Activated CD8-positive, alpha-beta memory T cell treated with anti-CD3 and anti-CD28 coated beads, Interleukin-2, amount 50 U/mL, for 4 hours (primary cell): ENCODE results near the gene MRPS2.
A peak's percentile ranks its signal among the peaks of the same experiment; 100 is the strongest.
"Not testable (repeated sequence)": the region's sequence is repeated elsewhere in the genome, so short reads cannot be mapped to it uniquely, and the experiment has no call there.

Source experiments
- DNase-seq: peaks from one replicate; pipeline ENCODE4 v3.0.0-alpha.2; 2020

MRPS2 gene

DNA sequence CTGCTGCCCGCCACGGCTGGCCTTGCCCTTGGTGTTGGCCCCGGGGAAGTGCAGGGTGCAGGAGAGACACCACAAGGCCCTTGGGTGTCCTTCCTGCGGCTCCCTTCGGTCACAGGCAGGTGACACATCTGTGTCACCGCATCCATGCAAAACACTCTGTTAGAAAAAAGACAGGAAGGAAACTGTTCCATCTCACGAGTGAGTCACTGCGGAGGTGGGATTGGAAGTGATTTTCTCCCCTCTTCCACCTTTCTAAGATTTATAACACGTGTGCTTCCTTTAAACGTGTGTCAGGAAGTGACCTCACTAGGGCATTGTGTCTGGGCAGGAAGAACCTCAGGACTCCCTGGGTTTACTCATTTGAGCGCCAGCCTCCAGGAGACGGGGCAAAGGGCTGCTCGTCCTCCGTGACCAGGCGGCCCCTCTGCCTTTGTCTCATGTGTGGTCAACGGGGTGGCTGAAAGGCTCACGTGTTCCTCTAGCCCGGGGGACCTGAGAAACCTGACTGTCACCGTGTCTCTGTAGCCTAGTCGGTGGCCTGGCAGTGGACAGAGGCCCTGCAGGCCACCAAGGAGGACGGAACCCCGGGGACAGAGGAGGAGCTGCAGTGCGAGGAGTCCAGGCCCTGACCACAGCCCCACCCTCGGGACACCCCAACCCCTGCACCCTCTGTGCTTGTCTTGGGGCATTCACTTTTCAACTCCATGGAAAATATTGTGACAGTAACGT lies 15.8 kb downstream of the MRPS2 start:
- DNase-seq: peak; percentile 12

DNA sequence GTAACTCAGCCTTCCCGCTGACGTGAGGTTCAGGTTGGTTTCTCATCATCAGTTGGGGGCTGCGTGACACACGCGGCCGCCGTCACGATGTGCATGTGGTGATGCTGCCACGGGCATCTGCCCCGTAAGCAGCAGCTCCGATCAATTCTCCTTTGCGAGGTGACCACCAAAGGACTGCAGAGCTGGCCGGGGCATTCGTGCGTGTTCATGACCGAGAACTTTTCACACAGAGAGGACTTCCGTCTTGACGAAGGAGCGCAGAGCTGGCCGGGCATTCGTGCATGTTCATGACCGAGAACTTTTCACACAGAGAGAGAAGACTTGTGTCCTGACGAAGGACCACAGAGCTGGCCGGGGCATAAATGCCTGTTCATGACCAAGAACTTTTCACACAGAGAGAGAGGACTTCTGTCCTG lies 16.9 kb downstream of the MRPS2 start:
- DNase-seq: peak; percentile 2

DNA sequence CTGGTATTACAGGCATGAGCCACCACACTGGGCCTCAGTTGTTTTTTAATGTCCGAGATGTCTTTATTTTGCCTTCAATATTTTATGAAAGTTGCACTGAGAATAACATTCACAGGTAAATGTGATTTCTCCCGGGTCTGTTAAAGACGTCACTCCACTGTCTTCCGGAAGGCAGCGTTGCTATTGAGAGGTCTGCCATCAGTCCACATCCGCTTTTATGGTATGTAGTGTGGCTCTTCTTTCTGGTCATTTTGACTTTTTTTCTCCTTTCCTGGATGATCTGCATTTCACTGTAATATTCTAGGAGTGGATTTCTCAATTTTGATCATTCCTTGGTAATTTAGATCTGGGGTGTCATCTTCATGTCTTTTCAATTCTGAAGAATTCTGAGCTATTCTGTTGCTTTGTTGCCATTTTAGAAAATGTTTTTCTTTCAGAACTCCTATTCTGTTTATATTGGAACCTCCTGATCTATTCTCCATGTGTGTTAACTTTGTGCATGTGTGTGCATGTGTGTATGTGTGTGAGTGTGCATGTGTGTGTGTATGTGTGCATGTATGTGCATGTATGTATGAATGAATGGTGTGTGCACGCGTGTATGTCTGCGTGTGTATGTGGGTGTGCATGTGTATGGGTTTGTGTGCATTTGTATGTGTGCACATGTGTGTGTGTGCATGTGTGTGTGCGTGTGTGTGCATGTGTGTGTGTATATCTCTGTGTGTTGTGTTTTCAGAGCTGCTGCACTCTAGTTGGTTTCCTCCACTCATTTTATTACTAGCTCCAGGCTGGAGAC lies 18.9 kb downstream of the MRPS2 start:
- DNase-seq: no peak

DNA sequence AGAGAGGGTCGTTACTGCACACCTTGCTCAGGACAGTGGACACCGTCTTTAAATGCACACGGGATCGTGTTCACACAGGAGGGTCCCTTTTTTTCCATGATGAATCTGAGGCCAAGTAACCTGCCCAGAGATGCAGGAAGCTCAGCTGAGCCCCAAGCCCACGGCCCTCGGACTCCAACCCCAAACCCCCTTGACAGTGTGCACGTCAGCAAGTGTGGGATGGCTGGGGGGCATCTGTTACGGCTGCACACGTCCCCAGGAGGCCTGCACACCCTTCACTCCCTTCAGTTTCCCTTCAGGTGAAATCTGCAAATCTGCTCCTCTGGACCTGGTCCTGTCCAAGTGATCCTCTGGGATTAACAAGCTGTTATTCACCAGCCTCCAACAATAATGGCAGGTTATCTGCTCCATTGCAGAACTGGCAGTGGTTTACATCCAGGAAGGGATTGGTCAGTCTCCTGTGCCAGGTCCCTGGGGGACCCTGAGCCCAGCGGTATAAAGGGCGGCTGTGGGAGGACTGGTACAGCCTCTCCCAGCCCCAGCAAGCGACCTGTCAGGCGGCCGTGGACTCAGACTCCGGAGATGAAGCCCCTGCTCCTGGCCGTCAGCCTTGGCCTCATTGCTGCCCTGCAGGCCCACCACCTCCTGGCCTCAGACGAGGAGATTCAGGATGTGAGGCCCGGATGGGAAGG lies 20.6 kb downstream of the MRPS2 start, which contains the start of gene LCN1:
TSS of gene LCN1 (plus strand) at position 525 of the 692 bp plus-strand sequence. CDS start at position 583, 58 bp downstream.
- no peak for DNase-seq

DNA sequence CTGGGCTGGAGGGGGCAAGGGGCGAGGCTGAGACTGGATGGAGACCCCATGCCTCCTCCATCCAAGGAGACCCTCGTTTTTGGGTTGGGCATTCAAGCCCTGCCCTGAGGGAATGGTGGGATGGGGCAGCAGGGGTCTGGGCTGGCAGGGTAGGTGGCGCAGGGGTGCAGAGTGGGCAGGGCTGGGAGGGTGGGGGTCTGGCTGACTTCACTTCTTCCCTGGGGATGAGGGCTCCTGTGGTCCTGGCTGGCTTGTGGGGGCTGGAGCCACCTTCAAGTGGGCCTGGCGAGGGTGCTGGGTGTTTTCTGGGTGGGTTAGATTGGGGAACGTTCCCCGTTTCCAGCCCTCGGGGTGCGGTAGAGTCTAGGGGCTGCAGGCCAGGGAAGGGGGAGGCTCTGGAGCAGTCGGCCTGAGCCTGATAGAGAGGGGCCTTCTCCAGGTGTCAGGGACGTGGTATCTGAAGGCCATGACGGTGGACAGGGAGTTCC lies 21.2 kb downstream of the MRPS2 start:
- no peak for DNase-seq

DNA sequence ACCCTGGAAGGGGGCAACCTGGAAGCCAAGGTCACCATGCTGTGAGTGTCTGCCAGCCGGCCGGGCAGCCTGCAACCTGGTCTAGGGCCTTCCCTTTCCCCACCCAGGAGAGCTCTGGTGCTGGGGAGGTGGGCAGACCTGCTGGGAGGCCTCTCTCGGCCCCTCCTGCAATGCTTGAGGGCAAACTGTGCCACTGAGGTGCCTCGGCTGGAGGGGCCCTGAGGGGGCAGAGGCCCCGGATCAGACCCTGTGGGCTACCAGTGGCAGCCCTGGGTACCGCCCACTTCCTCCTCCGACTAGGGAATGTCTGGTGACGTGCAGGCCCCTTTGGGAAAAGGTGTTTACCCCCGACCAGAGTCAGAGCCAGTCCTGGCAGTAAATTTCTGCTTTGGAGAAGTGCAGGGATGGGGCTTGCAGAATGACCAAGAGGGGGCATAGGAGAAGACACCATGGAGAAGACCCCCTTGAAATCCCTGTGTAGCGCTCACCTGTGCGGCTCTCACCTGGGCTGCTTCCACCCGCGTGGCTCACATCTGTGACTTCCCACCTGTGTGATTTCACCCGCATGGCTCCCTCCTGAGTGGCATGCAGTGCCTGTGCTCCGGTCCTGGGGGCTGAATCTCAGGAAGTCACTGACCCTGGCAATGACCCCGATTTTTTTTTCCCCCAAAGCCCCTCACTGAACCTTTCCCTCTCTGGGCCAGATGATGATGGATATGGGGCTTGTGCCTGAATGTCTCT lies 21.8 kb downstream of the MRPS2 start:
- no peak for DNase-seq

DNA sequence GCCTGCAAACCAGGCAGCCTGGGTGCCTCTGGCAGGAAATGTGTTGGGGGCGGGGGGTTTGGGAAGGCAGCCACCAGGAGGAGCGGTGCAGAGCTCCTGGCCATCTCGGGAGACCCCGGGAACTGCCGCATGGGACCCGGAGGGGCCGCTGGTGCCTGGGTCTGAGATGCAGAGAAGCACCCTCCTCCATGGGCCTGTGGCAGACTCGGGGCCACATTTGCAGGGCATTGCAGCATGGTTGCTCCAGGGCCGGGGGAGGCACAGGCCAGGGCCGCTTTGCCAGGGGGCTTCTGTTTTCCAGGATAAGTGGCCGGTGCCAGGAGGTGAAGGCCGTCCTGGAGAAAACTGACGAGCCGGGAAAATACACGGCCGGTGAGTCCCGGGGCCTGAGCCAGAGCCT lies 22.4 kb downstream of the MRPS2 start:
- no peak for DNase-seq

DNA sequence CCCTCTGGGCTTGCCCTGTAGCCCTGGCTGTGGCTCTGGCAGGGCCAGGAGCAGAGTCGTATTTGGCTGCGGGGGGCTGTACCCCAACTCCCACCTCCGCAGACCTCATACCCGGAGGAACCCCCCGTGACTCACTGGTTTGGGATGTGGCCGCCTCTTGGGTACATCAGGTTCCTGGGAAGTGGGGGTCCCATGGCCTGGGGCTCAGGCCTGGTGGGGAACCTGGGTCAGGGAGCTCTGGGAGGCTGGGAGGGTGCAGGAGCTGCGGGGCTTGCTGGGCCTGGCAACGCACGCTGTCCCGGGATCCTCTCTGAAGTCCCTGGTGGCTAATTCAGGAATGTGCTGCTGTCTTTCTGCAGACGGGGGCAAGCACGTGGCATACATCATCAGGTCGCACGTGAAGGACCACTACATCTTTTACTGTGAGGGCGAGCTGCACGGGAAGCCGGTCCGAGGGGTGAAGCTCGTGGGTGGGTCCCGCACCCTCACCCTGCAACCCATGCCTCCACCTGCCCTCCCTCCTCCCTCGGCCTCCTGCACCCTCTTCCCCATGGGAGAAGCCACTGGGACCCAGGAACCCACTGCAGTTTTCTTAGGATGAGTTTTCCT lies 23.1 kb downstream of the MRPS2 start:
- no peak for DNase-seq

DNA sequence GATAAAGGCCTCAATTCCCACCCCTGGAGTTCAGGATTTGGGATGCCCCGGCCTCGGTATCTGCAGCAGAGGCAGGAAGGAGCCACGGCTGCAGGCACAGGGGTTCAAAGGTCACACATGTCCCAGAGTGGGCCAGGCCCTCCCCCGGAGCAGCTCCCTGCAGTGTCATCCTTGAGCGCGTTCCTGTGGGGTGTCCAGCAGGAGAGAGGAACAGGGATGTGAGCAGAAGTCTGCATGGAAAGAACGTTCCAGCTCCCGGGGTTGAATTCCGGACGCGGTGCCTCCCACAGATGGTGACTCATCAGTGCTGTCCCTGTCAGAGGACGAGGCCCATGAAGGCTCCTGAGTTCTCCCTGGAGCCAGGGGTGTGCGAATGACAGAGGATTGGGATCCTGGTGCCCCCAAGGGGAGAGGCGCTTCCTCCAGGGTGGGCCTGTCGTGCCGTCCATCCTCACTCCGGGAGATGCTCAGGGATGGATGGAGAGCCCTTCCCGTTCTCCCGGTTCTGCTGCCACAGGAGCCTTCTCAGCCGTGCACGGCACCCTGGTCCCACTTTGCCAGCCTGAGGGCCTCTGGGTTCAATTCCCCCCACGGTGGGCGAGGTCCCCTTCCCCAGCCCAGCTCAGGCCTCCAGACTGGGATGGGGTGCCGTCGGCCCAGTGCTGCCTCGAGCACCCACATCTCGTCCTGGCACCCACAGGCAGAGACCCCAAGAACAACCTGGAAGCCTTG lies 23.8 kb downstream of the MRPS2 start:
- no peak for DNase-seq

DNA sequence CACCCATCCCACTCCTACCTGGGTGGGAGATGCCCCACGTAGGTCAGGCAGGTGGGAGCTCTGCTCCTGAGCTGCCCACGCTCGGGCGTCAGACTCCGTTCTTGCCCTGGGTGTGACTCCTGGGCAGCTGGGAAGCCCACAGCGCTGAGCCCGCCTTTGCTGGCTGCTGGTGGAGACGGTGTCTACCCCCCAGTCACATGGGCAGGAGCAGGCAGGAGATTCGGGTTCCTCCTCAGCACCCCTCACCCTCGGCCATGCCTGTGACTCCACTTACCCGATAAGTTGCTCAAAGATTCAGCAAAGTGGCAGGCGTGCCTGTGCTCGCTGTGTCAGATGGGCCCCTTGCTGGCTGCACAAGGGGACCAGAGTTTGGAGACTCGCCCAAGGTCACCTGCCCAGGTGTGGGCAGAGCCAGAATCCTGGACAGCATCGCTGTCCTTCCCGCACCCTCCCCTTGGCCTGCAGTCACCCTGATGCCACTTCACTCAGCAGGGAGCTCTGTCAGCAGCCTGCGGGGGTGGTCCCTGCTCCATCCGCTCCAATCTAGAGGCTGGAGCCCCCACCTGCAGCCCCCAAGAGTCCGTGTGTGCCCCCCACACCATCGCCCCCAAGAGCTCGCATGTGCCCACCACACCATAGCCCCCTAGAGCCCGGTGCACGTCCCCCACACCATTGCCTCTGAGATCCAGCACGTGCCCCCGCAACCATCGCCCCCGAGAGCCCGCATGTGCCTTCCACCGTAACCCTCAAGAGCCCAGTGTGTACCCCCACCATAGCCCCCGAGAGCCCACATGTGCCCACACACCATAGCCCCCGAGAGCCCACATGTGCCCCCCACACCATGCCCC lies 25.0 kb downstream of the MRPS2 start:
- no peak for DNase-seq

DNA sequence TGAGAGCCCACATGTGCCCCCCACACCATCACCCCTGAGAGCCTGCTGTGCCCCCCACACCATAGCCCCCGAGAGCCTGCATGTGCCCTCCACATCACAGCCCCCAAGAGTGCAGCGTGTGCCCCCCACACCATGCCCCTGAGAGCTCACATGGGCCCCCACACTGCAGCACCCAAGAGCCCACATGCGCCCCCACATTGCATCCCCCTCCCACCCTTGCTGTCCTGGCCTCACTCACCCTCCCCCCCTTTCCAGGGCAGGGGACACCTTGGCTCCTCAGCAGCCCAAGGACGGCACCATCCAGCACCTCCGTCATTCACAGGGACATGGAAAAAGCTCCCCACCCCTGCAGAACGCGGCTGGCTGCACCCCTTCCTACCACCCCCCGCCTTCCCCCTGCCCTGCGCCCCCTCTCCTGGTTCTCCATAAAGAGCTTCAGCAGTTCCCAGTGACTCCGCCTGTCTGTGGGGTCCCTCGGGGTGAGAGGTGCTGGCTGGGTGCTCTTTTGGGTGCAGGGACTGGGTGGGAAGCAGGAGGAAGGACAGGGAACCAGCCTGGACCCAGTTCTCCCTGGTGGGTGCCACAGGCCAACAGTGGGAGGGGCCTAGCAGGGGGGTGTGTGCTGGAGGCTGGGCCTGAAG lies 25.7 kb downstream of the MRPS2 start:
- no peak for DNase-seq

DNA sequence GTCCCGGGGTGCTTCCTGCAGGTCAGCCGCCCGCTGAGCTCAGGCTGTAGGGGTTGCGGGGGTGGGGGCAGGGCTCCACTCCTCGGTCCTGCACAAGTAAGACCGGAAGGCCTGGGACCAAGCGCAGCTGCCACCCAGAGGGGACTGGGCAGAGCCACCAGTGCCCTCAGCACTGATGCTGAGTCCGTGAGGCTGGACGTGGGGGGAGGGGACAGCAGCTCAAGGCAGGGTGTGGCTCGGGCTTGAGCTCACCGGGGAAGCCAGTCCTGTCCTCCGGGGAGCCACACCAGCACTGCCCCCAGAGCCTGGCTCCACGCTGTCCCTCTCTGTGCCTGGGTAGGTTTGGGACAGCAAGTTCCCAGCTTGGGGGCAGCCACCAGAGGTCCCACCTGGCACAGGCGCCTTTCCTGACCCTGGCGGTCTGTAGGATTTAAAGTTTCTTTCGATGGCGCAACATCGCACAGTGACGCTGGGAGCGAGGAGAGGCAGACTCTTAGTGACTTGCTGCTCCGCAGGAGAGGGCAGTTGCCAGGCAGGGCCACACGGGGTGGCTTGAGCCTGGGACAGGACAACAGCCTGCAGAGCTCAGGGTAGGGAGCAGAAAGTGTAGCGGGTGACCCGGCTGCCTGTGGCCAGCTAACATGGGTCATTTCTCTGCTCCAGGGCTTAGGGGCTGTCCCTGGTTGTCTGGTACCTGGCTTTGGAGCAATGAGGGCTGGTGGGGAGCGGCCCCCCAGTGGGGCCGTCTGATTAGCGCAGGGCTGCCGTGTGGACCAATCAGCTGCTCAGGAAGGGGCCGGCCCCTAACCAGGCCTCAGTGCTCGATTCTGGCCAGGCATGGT lies 26.5 kb downstream of the MRPS2 start:
- DNase-seq: no peak

DNA sequence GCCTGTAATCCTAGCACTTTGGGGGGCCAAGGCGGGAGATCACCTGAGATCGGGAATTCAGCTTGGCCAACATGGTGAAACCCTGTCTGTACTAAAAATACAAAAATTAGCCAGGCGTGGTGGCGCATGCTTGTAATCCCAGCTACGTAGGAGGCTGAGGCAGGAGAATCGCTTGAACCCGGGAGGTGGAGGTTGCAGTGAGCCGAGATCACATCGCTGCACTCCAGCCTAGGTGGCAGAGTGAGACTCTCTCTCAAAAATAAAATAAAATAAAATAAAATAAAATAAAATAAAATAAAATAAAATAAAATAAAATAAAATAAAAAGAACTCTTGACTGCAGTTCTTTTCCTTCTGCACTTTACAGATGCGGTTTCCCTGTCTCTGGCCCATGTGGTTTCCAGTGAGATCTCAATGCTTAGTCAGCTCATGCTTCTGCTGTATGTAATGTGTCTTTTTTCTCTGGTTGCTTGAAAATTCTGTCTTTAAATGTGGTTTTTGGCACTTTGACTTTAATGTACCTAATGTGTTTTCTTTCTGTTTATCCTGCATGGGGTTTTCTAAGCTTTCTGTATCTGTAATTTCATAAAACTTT lies 28.5 kb downstream of the MRPS2 start:
- DNase-seq: not testable (repeated sequence)

DNA sequence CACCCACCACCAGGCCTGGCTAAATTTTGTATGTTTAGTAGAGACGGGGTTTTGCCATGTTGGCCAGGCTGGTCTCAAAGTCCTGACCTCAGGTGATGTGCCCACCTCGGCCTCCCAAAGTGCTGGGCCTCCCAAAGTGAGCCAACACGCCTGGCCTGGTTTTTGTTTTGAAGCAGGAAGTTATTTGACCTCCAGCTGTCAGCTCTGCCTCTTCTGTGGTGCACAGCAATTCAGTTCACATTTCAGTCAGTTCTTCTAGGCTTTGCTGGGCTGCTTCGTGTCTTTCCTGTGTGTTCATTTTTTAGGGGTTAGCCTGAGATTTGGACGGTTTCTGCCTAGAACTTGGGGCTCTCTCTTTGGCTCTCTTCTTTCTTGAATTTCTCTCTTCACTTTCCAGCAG lies 29.7 kb downstream of the MRPS2 start:
- DNase-seq: no peak

DNA sequence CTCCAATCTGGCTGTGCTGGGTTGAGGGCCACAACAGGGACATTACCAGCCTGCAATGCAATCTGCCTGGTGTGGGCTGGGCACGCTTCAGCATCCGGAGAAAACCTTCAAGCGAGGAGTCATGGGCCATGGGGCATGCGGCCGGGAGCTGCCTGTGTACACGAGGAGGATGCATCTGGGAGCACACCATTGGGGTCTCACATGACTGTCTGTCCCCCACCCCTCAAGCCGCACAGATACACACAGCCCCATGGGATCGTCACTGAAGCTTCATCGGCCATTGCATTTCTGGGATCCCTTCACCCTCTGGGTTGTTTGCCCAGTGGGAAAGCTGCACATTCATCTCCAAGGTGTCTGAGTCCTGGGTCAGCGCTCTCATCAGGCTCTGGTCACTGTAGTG lies 30.6 kb downstream of the MRPS2 start:
- DNase-seq: no peak

DNA sequence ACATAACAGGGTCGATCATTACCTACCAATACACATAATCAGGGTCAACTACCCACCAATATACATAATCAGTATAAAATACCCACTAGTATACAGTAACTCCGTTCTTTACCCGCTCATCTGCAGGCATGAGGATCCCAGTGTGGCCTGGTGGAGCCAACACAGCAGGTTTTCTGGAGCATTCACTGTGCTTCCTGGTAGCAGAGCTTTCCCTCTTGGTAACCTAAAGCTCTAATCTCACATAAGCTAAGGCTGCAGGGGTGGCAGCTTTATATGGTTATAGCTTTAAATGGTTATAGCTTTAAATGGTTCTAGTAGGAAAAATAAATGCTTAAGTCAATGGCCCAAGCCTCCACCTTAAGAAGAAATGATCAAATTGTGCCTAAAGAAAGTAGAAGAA lies 32.6 kb downstream of the MRPS2 start:
- DNase-seq: no peak

DNA sequence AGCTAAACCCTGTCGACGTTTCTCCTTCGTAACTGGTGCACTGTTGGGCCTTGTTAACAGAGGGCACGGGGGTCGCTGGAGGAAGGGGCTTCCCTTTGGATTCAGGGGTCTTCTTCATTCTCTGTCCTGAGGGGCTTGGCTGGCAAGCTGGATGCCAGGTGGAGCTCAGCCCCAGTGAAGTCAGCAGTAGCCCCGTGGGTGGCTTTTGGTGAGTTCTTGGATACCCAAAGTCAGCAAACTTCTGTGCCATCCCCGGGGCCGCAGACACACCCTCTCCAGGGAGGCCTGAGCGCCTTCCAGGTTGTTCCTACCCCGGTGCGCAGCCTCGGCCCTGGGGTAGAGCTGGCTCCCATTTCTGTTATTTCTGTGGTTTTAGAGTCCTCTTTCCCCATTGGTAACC lies 33.2 kb downstream of the MRPS2 start:
- no peak for DNase-seq

DNA sequence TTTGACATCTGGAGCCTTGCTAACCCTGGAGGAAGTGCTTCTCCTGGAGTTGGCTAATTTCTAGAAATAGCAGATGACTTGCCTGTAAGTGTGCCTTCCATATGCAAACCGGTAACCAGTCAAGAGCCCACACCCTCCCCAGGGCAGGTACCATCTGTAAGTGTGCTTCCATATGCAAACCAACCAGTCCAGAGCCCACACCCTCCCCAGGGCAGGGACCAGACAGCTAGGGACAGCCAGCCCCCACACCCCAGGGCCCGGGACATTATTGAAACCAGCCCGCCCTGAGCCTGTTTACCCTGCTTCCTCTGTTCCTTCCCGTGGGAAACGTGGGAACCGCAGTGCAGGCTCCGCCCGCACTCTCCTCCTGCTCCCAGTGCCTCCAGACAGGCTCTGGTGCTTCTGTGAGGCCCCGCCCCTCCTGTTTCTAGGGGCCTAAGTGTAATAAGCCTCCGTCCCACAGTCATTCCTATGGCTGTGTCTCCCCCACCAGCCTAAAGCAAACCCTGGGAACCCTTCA lies 33.8 kb downstream of the MRPS2 start:
- DNase-seq: not testable (repeated sequence)
